ENCODE data around the gene CATSPER1. TPM values are rescaled to one million over a fixed set of nuclear protein-coding genes. Genes with fewer than 3 reads are reported as not detected.
A peak's percentile ranks its signal among the peaks of the same experiment; 100 is the strongest.

CATSPER1 gene
- total RNA-seq, 1 donor from 2014 or later, result not detected

DNA sequence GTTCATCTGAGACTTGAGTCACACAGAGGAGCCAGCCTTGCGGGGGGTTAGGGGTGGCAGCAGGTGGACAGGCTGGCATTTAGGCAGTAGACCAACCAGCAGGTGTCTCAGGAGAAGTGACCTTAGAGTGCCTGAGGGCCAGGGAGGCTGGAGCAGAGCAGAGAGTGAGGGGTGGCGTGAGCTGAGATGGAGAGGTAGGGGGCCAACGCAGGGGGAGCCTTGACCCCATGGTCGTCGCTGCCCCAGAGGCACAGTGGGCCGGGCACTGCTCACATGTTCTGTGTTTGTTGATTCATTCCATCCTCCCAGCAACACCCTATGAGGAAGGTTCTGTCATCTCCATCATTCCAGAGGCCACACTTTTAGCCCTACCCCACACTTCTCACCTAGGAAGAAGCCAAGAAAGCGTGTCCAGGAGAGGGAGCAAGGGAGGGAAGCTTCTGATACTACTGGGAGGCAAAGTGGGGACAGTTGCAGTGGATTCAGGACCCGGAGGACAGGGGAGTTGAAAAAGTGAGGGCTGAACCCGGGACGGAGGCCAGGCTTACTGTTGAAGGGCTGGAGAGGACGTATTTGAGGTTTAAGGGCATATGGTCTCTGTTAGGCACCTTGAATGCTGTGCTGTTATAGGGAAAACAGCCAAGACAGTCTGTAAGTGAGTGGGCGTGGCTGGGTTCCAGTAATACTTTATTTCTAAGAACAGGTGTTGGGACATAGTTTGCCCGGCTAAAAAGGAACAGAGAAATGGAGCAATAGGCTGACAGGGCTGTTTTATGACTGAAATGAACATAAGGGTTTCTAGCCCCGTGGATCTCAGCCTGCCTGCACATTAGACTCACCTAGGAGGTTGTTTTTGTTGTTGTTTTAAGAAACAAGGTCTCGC lies 57.4 kb downstream of the CATSPER1 start:
- TF ChIP-seq CTCF (conservative IDR thresholded peaks at IDR 0.05), result no peak
- H3K4me3 Mint-ChIP-seq, result peak overlapping the region; percentile 66
- no peaks in the 10 kb centered on the region for H3K9me3 Mint-ChIP-seq
- no peak for DNase-seq (ENCODE audit: low read depth, low spot score)
- peaks cover 6% of the 10 kb centered on the region for H3K4me1 Mint-ChIP-seq
- peaks cover 23% of the 10 kb centered on the region for H3K36me3 Mint-ChIP-seq (ENCODE audit: low read depth)
- H3K27ac Mint-ChIP-seq (ENCODE audit: unreplicated experiment), result peak overlapping the region; percentile 50
- no peaks in the 10 kb centered on the region for H3K27me3 Mint-ChIP-seq (ENCODE audit: low read depth)

GRCh38 chr11:65967329-65967934 lies 58.8 kb downstream of the CATSPER1 start:
- Mint-ChIP-seq H3K27me3 (ENCODE audit: low read depth) (no peaks in the 10 kb centered on the region), H3K4me1 (peaks cover 15% of the 10 kb centered on the region), H3K27ac (ENCODE audit: unreplicated experiment) (no peak overlapping the region), H3K9me3 (no peaks in the 10 kb centered on the region), H3K36me3 (ENCODE audit: low read depth) (peaks cover 20% of the 10 kb centered on the region), H3K4me3 (no peak overlapping the region)
- no peak for DNase-seq (ENCODE audit: low read depth, low spot score)
- TF ChIP-seq CTCF (conservative IDR thresholded peaks at IDR 0.05), result no peak

Other genes with a start within 250 kb of the CATSPER1 start
- 10.7 and 10.8 TPM in 2 replicates for gene AP5B1, start 245.5 kb downstream of the CATSPER1 start, total RNA-seq
- gene OVOL1, start 239.4 kb downstream of the CATSPER1 start, total RNA-seq, result not detected in 2 replicates
- gene SNX32, start 192.5 kb downstream of the CATSPER1 start, total RNA-seq, result 1.9 and 2.4 TPM in 2 replicates
- gene CFL1, start 168.3 kb downstream of the CATSPER1 start, total RNA-seq, result 1,357 and 1,437 TPM in 2 replicates
- gene MUS81, start 166.0 kb downstream of the CATSPER1 start, total RNA-seq, result 63.8 and 73.5 TPM in 2 replicates
- 36.0 and 38.0 TPM in 2 replicates for gene EFEMP2, start 153.7 kb downstream of the CATSPER1 start, total RNA-seq
- not detected in 2 replicates for gene CTSW, start 146.6 kb downstream of the CATSPER1 start, total RNA-seq
- 88.1 and 90.0 TPM in 2 replicates for gene FIBP, start 138.0 kb downstream of the CATSPER1 start, total RNA-seq
- 29.3 and 29.4 TPM in 2 replicates for gene CCDC85B, start 135.8 kb downstream of the CATSPER1 start, total RNA-seq
- gene FOSL1, start 126.1 kb downstream of the CATSPER1 start, total RNA-seq, result 4.2 and 4.7 TPM in 2 replicates
- 25.7 and 27.2 TPM in 2 replicates for gene C11orf68, start 107.4 kb downstream of the CATSPER1 start, total RNA-seq
- 101 and 110 TPM in 2 replicates for gene DRAP1, start 107.1 kb downstream of the CATSPER1 start, total RNA-seq
- gene TSGA10IP, start 81.0 kb downstream of the CATSPER1 start, total RNA-seq, result 1.8 and 2.7 TPM in 2 replicates
- gene SART1, start 64.7 kb downstream of the CATSPER1 start, total RNA-seq, result 64.7 and 66.4 TPM in 2 replicates
- gene EIF1AD, start 24.3 kb downstream of the CATSPER1 start, total RNA-seq, result 58.0 and 61.0 TPM in 2 replicates
- 348 and 358 TPM in 2 replicates for gene BANF1, start 24.0 kb downstream of the CATSPER1 start, total RNA-seq
- gene CST6, start 14.5 kb downstream of the CATSPER1 start, total RNA-seq, result not detected in 2 replicates
- 8.7 and 9.7 TPM in 2 replicates for gene GAL3ST3, start 22.7 kb upstream of the CATSPER1 start, total RNA-seq
- gene SF3B2, start 25.9 kb upstream of the CATSPER1 start, total RNA-seq, result 261 and 262 TPM in 2 replicates
- gene PACS1, start 43.8 kb upstream of the CATSPER1 start, total RNA-seq, result 47.9 and 54.3 TPM in 2 replicates
- gene KLC2, start 231.2 kb upstream of the CATSPER1 start, total RNA-seq, result 64.5 and 70.8 TPM in 2 replicates
- 114 and 116 TPM in 2 replicates for gene RAB1B, start 242.2 kb upstream of the CATSPER1 start, total RNA-seq